A673 (cell line): ENCODE measurements around the gene EGFR. TPM values are rescaled to one million over a fixed set of nuclear protein-coding genes. Genes with fewer than 3 reads are reported as not detected.

Experiments
- BruUV-seq: library from RNA; stranded (reverse); fragments of 400-500 nt; replicated peaks from 2 replicates; lab custom pipeline; 2021; lab: Mats Ljungman, UMichigan
- CTCF ChIA-PET: fragments of 300-600 bp; sonication (Branson Sonifier 250); formaldehyde crosslinking; loops from one replicate; lab custom pipeline; 2022; ENCODE audit warnings: antibody characterized with exemption; lab: Charles Lee
- POLR2A ChIA-PET: fragments of 300-600 bp; sonication (Branson Sonifier 250); formaldehyde crosslinking; loops from one replicate; lab custom pipeline; 2022; ENCODE audit warnings: antibody characterized with exemption; ENCODE audit not compliant: low non-redundant PET; lab: Charles Lee
- DNase-seq: peaks from one replicate; pipeline ENCODE4 v3.0.0-alpha.2; 2015; ENCODE audit warnings: low spot score
- H3K27ac ChIP-seq: fragments of 200-600 bp; sonication (generic); 2 replicates; pipeline ENCODE4 v1.5.1; 2016; ENCODE audit warnings: mixed run types, low read depth, mild to moderate bottlenecking, mixed read lengths, antibody characterized with exemption, low read length; ENCODE audit not compliant: poor library complexity, severe bottlenecking
- H3K27me3 ChIP-seq: fragments of 200-600 bp; sonication (generic); replicated peaks from 2 replicates; pipeline ENCODE4 v1.6.1; 2017; ENCODE audit warnings: mixed run types, low read depth, mild to moderate bottlenecking, mixed read lengths, antibody characterized with exemption, low read length; ENCODE audit not compliant: insufficient read depth, poor library complexity
- H3K36me3 ChIP-seq: fragments of 200-600 bp; sonication (generic); 2 replicates; pipeline ENCODE4 v1.6.1; 2016; ENCODE audit warnings: mixed run types, mild to moderate bottlenecking, mixed read lengths, antibody characterized with exemption, low read length; ENCODE audit not compliant: insufficient read depth, poor library complexity, severe bottlenecking
- H3K4me1 ChIP-seq: fragments of 200-600 bp; sonication (generic); 2 replicates; pipeline ENCODE4 v1.6.1; 2017; ENCODE audit warnings: mixed run types, mild to moderate bottlenecking, mixed read lengths, antibody characterized with exemption, low read length; ENCODE audit not compliant: insufficient read depth, poor library complexity, severe bottlenecking
- H3K4me3 ChIP-seq: fragments of 200-600 bp; sonication (generic); 2 replicates; pipeline ENCODE4 v1.5.1; 2016; ENCODE audit warnings: low read depth, mixed run types, mild to moderate bottlenecking, mixed read lengths, low read length; ENCODE audit not compliant: poor library complexity, severe bottlenecking
- H3K9me3 ChIP-seq: fragments of 200-600 bp; sonication (generic); 2 replicates; pipeline ENCODE4 v1.6.1; 2016; ENCODE audit warnings: mixed run types, low read depth, mild to moderate bottlenecking, mixed read lengths, antibody characterized with exemption, low read length; ENCODE audit not compliant: poor library complexity, severe bottlenecking
- EZH2 ChIP-seq: fragments of 200-600 bp; sonication (generic); IDR thresholded peaks from 2 replicates; pipeline ENCODE4 v1.6.1; 2017; ENCODE audit warnings: borderline replicate concordance, low read depth, mild to moderate bottlenecking, mixed read lengths, antibody characterized with exemption, low read length; ENCODE audit not compliant: poor library complexity, severe bottlenecking
- intact Hi-C: fragments of 100-400 bp; cut with micrococcal nuclease; formaldehyde crosslinking; loops from one replicate; pipeline ENCODE4 v1.10.0; 2022; ENCODE audit not compliant: unreplicated experiment
- total RNA-seq: library from RNA; stranded (reverse); gene quantifications from 2 replicates; pipeline ENCODE4 v1.2.3, GENCODE V29; 2021
- TF ChIP-seq, protein P1 (sequence below): fragments of 300-800, 200-600 bp; sonication (generic); conservative IDR thresholded peaks from 2 replicates; pipeline ENCODE4 v1.5.1; 2017; ENCODE audit warnings: low read depth, mild to moderate bottlenecking, antibody characterized with exemption, low read length, moderate library complexity, mixed read lengths

The EGFR gene
- total RNA-seq, 1 experiment from 2014 or later: 0.84 TPM

- BruUV-seq: no TSS peak
- ChIA-PET CTCF (no interaction called here), POLR2A (no interaction called here)
- Histone ChIP-seq H3K4me3 (no peak overlapping the region), H3K4me1 (no peaks in the 10 kb centered on the region), H3K27me3 (no peaks in the 10 kb centered on the region), H3K27ac (no peak overlapping the region), H3K9me3 (no peaks in the 10 kb centered on the region), H3K36me3 (no peaks in the 10 kb centered on the region)
- intact Hi-C loops: no loop called here
- DNase-seq: no peak
- TF ChIP-seq EZH2: no peak
- TF ChIP-seq, protein P1, sequence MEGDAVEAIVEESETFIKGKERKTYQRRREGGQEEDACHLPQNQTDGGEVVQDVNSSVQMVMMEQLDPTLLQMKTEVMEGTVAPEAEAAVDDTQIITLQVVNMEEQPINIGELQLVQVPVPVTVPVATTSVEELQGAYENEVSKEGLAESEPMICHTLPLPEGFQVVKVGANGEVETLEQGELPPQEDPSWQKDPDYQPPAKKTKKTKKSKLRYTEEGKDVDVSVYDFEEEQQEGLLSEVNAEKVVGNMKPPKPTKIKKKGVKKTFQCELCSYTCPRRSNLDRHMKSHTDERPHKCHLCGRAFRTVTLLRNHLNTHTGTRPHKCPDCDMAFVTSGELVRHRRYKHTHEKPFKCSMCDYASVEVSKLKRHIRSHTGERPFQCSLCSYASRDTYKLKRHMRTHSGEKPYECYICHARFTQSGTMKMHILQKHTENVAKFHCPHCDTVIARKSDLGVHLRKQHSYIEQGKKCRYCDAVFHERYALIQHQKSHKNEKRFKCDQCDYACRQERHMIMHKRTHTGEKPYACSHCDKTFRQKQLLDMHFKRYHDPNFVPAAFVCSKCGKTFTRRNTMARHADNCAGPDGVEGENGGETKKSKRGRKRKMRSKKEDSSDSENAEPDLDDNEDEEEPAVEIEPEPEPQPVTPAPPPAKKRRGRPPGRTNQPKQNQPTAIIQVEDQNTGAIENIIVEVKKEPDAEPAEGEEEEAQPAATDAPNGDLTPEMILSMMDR: no peak
Observed at GRCh38 chr7:55099066-55099820, 80.4 kb downstream of the EGFR start.

GRCh38 chr7:55099821-55100543 lies 81.2 kb downstream of the EGFR start:
- no TSS peak for BruUV-seq
- CTCF ChIA-PET: no interaction called here
- no peaks in the 10 kb centered on the region for H3K4me1 ChIP-seq
- intact Hi-C loops: no loop called here
- H3K36me3 ChIP-seq: no peaks in the 10 kb centered on the region
- no peaks in the 10 kb centered on the region for H3K9me3 ChIP-seq
- DNase-seq: no peak
- no peak overlapping the region for H3K27ac ChIP-seq
- no peaks in the 10 kb centered on the region for H3K27me3 ChIP-seq
- POLR2A ChIA-PET: no interaction called here
- TF ChIP-seq, protein P1: no peak
- TF ChIP-seq EZH2: no peak
- H3K4me3 ChIP-seq: no peak overlapping the region

GRCh38 chr7:55100544-55101327 lies 81.9 kb downstream of the EGFR start:
- no peak overlapping the region for H3K27ac ChIP-seq
- ChIA-PET CTCF (no interaction called here), POLR2A (no interaction called here)
- H3K27me3 ChIP-seq: no peaks in the 10 kb centered on the region
- H3K36me3 ChIP-seq: no peaks in the 10 kb centered on the region
- no TSS peak for BruUV-seq
- H3K9me3 ChIP-seq: no peaks in the 10 kb centered on the region
- TF ChIP-seq EZH2: no peak
- TF ChIP-seq, protein P1: no peak
- H3K4me1 ChIP-seq: no peaks in the 10 kb centered on the region
- no peak for DNase-seq
- no peak overlapping the region for H3K4me3 ChIP-seq
- intact Hi-C loops: no loop called here
